Dermis blood vessel endothelial cell (primary cell): ENCODE results near the gene FAM228B. TPM values are rescaled to one million over a fixed set of nuclear protein-coding genes. Genes with fewer than 3 reads are reported as not detected.
"Not testable (repeated sequence)": the region's sequence is repeated elsewhere in the genome, so short reads cannot be mapped to it uniquely, and the experiment has no call there.

ENCODE experiments used
- DNase-seq: peaks from one replicate; pipeline ENCODE4 v3.0.0; 2010
- total RNA-seq: library from RNA; depleted of rRNA; stranded (reverse); fragments of >200 nt; gene quantifications from 2 replicates; pipeline ENCODE4 v1.2.3, GENCODE V29; 2014

FAM228B gene
- total RNA-seq, result 5.2 and 11.6 TPM in 2 replicates

GRCh38 chr2:24123195-24123921 is at the start of gene FAM228B, which contains the start of gene PFN4:
Gene FAM228B (plus strand): TSS chr2:24123469. CDS start chr2:24124362, 893 bp downstream.
Gene PFN4 (minus strand): TSS chr2:24123334. CDS start chr2:24122535, 799 bp downstream.
- DNase-seq, result peak; percentile 86

GRCh38 chr2:24073816-24074215 is 49.5 kb upstream of the FAM228B start:
- DNase-seq, result no peak

- no peak for DNase-seq
Observed at GRCh38 chr2:24075259-24075658, 48.0 kb upstream of the FAM228B start.

GRCh38 chr2:24075915-24076848 is 47.1 kb upstream of the FAM228B start, which contains the start of gene SF3B6:
Gene SF3B6 (minus strand): TSS chr2:24076326. CDS start chr2:24076229, 97 bp downstream.
- DNase-seq, result peak; percentile 98

GRCh38 chr2:24076849-24077534 is 46.3 kb upstream of the FAM228B start:
- peak; percentile 28 for DNase-seq

GRCh38 chr2:24077535-24077877 is 45.8 kb upstream of the FAM228B start:
- DNase-seq, result no peak

- DNase-seq, result no peak
Observed at GRCh38 chr2:24077879-24078278, 45.4 kb upstream of the FAM228B start.

- DNase-seq, result no peak
Observed at GRCh38 chr2:24080701-24081100, 42.6 kb upstream of the FAM228B start.

- DNase-seq, result no peak
Observed at GRCh38 chr2:24082787-24083566, 40.3 kb upstream of the FAM228B start.

- DNase-seq, result peak; percentile 87
Observed at GRCh38 chr2:24083567-24084385, 39.5 kb upstream of the FAM228B start.

GRCh38 chr2:24084386-24085199 is 38.7 kb upstream of the FAM228B start, which contains the start of gene TP53I3:
Gene TP53I3 (minus strand): TSS chr2:24084834. CDS start chr2:24084326, 508 bp downstream.
- peak; percentile 96 for DNase-seq

GRCh38 chr2:24085200-24085489 is 38.1 kb upstream of the FAM228B start:
- no peak for DNase-seq

GRCh38 chr2:24086241-24086640 is 37.0 kb upstream of the FAM228B start:
- DNase-seq, result no peak

GRCh38 chr2:24087032-24087431 is 36.2 kb upstream of the FAM228B start:
- no peak for DNase-seq

GRCh38 chr2:24088821-24089359 is 34.4 kb upstream of the FAM228B start:
- DNase-seq, result no peak

- DNase-seq, result not testable (repeated sequence)
Observed at GRCh38 chr2:24093270-24093669, 30.0 kb upstream of the FAM228B start.

GRCh38 chr2:24095171-24095677 is 28.0 kb upstream of the FAM228B start:
- DNase-seq, result not testable (repeated sequence)

GRCh38 chr2:24100732-24101131 is 22.5 kb upstream of the FAM228B start:
- DNase-seq, result not testable (repeated sequence)

- no peak for DNase-seq
Observed at GRCh38 chr2:24101992-24102391, 21.3 kb upstream of the FAM228B start.

- DNase-seq, result no peak
Observed at GRCh38 chr2:24102677-24103076, 20.6 kb upstream of the FAM228B start.
